PC-3 (cell line): ENCODE results near the gene PRKX. TPM values are rescaled to one million over a fixed set of nuclear protein-coding genes. Genes with fewer than 3 reads are reported as not detected.

Source experiments
- ATAC-seq: fragments of 200-7000 bp; cut with Tn5 transposase; 2 replicates; pipeline ENCODE4 v1.9.1; 2020; ENCODE audit warnings: mild to moderate bottlenecking, moderate library complexity
- BruUV-seq: library from RNA; stranded (reverse); fragments of 400-500 nt; replicated peaks from 2 replicates; lab custom pipeline; 2021; lab: Mats Ljungman, UMichigan
- CTCF ChIA-PET: fragments of 300-600 bp; sonication (Branson Sonifier 250); formaldehyde crosslinking; loops from one replicate; lab custom pipeline; 2022; ENCODE audit warnings: antibody characterized with exemption; lab: Charles Lee
- POLR2A ChIA-PET: fragments of 300-600 bp; sonication (Branson Sonifier 250); formaldehyde crosslinking; loops from one replicate; lab custom pipeline; 2022; ENCODE audit warnings: antibody characterized with exemption; ENCODE audit not compliant: unreplicated experiment; lab: Charles Lee
- DNase-seq: peaks from one replicate; pipeline ENCODE4 v3.0.0-alpha.2; 2015
- H2AFZ ChIP-seq: fragments of 300-600 bp; sonication (generic); 2 replicates; pipeline ENCODE4 v1.6.0; 2016; ENCODE audit warnings: antibody characterized with exemption, low read length
- H3F3A ChIP-seq: fragments of 300-600 bp; sonication (generic); one replicate; pipeline ENCODE4 v1.6.0; 2017; ENCODE audit warnings: antibody characterized with exemption, low read length, control low read depth, mild to moderate bottlenecking; ENCODE audit not compliant: unreplicated experiment
- H3K27ac ChIP-seq: fragments of 300-600 bp; sonication (generic); 2 replicates; pipeline ENCODE4 v1.5.1; 2016; ENCODE audit warnings: mild to moderate bottlenecking, low read length
- H3K27me3 ChIP-seq: fragments of 300-600 bp; sonication (generic); 2 replicates; pipeline ENCODE4 v1.6.1; 2016; ENCODE audit warnings: low read length, mixed read lengths
- H3K36me3 ChIP-seq: fragments of 300-600 bp; sonication (generic); 2 replicates; pipeline ENCODE4 v1.6.1; 2016; ENCODE audit warnings: low read depth, mixed run types, low read length, mixed read lengths
- H3K4me1 ChIP-seq: fragments of 300-600 bp; sonication (generic); 2 replicates; pipeline ENCODE4 v1.5.1; 2016; ENCODE audit warnings: low read length; ENCODE audit not compliant: insufficient read depth
- H3K4me2 ChIP-seq: fragments of 300-600 bp; sonication (generic); 2 replicates; pipeline ENCODE4 v1.6.0; 2016; ENCODE audit warnings: low read length
- H3K4me3 ChIP-seq: fragments of 300-600 bp; sonication (generic); 2 replicates; pipeline ENCODE4 v1.5.1; 2016; ENCODE audit warnings: mild to moderate bottlenecking, low read length, mixed read lengths
- H3K79me2 ChIP-seq: fragments of 300-600 bp; sonication (generic); 2 replicates; pipeline ENCODE4 v1.6.1; 2017; ENCODE audit warnings: low read length, mixed read lengths
- H3K9ac ChIP-seq: fragments of 300-600 bp; sonication (generic); 2 replicates; pipeline ENCODE4 v1.6.0; 2016; ENCODE audit warnings: mild to moderate bottlenecking, low read length
- H3K9me2 ChIP-seq: fragments of 300-600 bp; sonication (generic); replicated peaks from 2 replicates; pipeline ENCODE4 v1.6.1; 2016; ENCODE audit warnings: mixed run types, low read length, mixed read lengths
- H3K9me3 ChIP-seq: fragments of 300-600 bp; sonication (generic); 2 replicates; pipeline ENCODE4 v1.6.1; 2016; ENCODE audit warnings: low read length, mixed read lengths
- H4K20me1 ChIP-seq: fragments of 300-600 bp; sonication (generic); 2 replicates; pipeline ENCODE4 v1.6.1; 2016; ENCODE audit warnings: low read length, mixed read lengths
- EZH2 ChIP-seq: fragments of 300-600 bp; sonication (generic); IDR thresholded peaks from one replicate; pipeline ENCODE4 v1.6.1; 2017; ENCODE audit warnings: antibody characterized with exemption, mild to moderate bottlenecking, low read length; ENCODE audit not compliant: unreplicated experiment
- EZH2phosphoT487 ChIP-seq: fragments of 300-600 bp; sonication (generic); IDR thresholded peaks from 2 replicates; pipeline ENCODE4 v1.6.1; 2018; ENCODE audit warnings: mild to moderate bottlenecking, antibody characterized with exemption, low read length, borderline replicate concordance
- intact Hi-C: fragments of 100-400 bp; cut with micrococcal nuclease; formaldehyde crosslinking; loops from 2 replicates; pipeline ENCODE4 v1.9.0; 2023
- total RNA-seq: library from RNA; depleted of rRNA; stranded (reverse); fragments of >200 nt; gene quantifications from 2 replicates; pipeline ENCODE4 v1.2.3, GENCODE V29; 2014
- TF ChIP-seq, protein P1 (sequence below): fragments of 300-600 bp; sonication (generic); conservative IDR thresholded peaks from 2 replicates; pipeline ENCODE4 v1.5.1; 2017; ENCODE audit warnings: antibody characterized with exemption, low read depth, mild to moderate bottlenecking, low read length

PRKX gene
- total RNA-seq, 1 experiment from 2014 or later = 22.2 TPM

DNA sequence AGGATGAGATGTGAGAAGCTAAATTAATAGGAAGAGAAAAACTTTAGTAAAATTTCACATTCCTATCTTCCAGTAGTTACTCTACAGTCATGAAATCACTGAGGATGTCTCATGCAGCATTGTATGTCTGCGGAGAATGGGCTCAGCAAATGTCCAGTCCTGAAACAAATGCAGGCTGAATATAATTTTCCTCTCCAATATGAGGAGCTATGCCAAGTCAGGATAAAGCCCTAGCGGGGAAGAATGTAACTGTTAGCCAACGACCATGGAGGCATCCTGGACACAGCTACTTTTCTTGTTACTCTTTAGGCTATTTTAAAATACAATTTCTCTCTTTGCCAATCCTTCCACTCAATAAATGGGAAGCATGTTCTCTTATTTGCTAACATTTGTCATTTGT lies 127.7 kb downstream of the PRKX start:
- no peak for ATAC-seq
- TF ChIP-seq EZH2phosphoT487 = no peak
- TF ChIP-seq, protein P1, sequence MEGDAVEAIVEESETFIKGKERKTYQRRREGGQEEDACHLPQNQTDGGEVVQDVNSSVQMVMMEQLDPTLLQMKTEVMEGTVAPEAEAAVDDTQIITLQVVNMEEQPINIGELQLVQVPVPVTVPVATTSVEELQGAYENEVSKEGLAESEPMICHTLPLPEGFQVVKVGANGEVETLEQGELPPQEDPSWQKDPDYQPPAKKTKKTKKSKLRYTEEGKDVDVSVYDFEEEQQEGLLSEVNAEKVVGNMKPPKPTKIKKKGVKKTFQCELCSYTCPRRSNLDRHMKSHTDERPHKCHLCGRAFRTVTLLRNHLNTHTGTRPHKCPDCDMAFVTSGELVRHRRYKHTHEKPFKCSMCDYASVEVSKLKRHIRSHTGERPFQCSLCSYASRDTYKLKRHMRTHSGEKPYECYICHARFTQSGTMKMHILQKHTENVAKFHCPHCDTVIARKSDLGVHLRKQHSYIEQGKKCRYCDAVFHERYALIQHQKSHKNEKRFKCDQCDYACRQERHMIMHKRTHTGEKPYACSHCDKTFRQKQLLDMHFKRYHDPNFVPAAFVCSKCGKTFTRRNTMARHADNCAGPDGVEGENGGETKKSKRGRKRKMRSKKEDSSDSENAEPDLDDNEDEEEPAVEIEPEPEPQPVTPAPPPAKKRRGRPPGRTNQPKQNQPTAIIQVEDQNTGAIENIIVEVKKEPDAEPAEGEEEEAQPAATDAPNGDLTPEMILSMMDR = 0 out of 2 replicates have a peak, but pooled peaks have one; percentile 19
- Histone ChIP-seq H3K27ac (no peak overlapping the region), H3K27me3 (peaks cover 10% of the 10 kb centered on the region; the same call in 1 of the 2 replicates), H4K20me1 (no peaks in the 10 kb centered on the region), H3K4me1 (no peaks in the 10 kb centered on the region), H3K79me2 (no peaks in the 10 kb centered on the region), H3K9me3 (no peaks in the 10 kb centered on the region), H3K4me2 (no peak overlapping the region), H3K36me3 (no peaks in the 10 kb centered on the region), H3K9ac (no peak overlapping the region), H2AFZ (no peak overlapping the region), H3F3A (no peaks in the 10 kb centered on the region), H3K9me2 (no peaks in the 10 kb centered on the region), H3K4me3 (no peak overlapping the region)
- DNase-seq = no peak
- POLR2A ChIA-PET = no interaction called here
- CTCF ChIA-PET = interaction anchor here (1.0 kb wide), 1 partner anchor 37 kb away, joined by 3 read pairs; no protein-coding TSS in a partner anchor
- no TSS peak for BruUV-seq
- intact Hi-C loops = no loop called here

DNA sequence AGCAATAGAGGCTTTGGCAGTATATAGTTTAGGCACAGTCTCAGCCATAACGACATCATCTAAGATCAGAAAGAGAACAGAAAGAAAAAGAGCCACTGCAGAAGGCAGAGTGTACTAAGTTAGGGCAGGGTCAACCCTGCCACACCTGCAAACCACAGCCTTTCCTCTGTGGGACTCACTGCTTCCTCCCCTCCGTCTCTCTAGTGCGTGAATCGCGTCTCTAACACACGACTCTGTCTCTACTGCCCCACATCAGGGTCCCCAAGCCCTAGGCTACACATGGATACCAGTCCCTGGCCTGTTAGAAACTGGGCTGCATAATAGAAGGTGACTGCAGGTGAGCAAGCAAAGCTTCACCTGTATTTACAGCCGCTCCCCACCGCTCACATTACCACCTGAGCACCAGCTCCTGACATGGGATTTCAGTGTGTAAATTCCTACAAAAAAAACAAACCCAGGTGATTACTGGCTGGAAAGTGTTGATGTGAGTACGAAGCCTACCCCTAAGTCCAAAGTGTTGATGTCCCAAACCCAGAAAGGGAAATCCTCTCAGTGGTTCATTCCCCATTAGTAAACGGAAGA lies 128.9 kb downstream of the PRKX start:
- Histone ChIP-seq H3K9ac (no peak overlapping the region), H3K4me1 (no peaks in the 10 kb centered on the region), H3K4me3 (no peak overlapping the region), H3K36me3 (no peaks in the 10 kb centered on the region), H3K79me2 (no peaks in the 10 kb centered on the region), H3F3A (no peaks in the 10 kb centered on the region), H3K4me2 (no peak overlapping the region), H4K20me1 (no peaks in the 10 kb centered on the region), H2AFZ (no peak overlapping the region), H3K9me3 (no peaks in the 10 kb centered on the region), H3K27me3 (peaks cover 10% of the 10 kb centered on the region), H3K27ac (no peak overlapping the region), H3K9me2 (no peaks in the 10 kb centered on the region)
- POLR2A ChIA-PET = no interaction called here
- CTCF ChIA-PET = no interaction called here
- ATAC-seq (no peak), DNase-seq (no peak)
- TF ChIP-seq EZH2phosphoT487 (no peak), EZH2 (no peak)
- TF ChIP-seq, protein P1 = no peak
- no TSS peak for BruUV-seq
- intact Hi-C loops = no loop called here

DNA sequence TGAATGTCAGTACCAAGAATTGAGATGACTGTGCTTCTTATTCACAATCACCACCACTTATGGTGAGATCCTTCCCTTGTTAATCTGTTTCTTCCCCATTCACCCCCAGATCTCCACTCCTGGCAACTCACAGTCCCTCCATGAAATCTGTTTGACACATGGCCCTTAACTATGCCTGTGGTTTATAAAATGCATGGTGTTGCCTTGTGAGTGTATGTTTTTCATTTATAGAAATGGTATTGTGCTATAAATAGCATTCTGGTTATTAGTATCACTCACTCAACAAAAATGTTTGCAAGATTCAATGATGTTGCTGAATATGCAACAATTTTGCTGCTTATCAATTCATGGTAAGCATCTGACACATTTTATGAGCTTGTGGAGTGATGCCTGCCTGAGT lies 131.0 kb downstream of the PRKX start:
- DNase-seq = no peak
- no peak overlapping the region for H3K9ac ChIP-seq
- ATAC-seq = no peak

More for the DNA sequence above, 131.0 kb downstream of the PRKX start:
- Histone ChIP-seq H3K9me2 (no peaks in the 10 kb centered on the region), H3K4me3 (no peak overlapping the region), H3K9me3 (no peaks in the 10 kb centered on the region), H2AFZ (no peak overlapping the region), H3K36me3 (no peaks in the 10 kb centered on the region), H3K4me2 (no peak overlapping the region), H3K79me2 (no peaks in the 10 kb centered on the region), H4K20me1 (no peaks in the 10 kb centered on the region), H3K27me3 (peaks cover 10% of the 10 kb centered on the region), H3K27ac (no peak overlapping the region), H3F3A (no peaks in the 10 kb centered on the region), H3K4me1 (no peaks in the 10 kb centered on the region)
- POLR2A ChIA-PET = no interaction called here
- CTCF ChIA-PET = no interaction called here
- TF ChIP-seq, protein P1 = no peak
- TF ChIP-seq EZH2phosphoT487 (no peak), EZH2 (no peak)
- BruUV-seq = no TSS peak
- intact Hi-C loops = no loop called here
